K562 (cell line): ENCODE results near the gene COX6B1. TPM values are rescaled to one million over a fixed set of nuclear protein-coding genes. Genes with fewer than 3 reads are reported as not detected.
A peak's percentile ranks its signal among the peaks of the same experiment; 100 is the strongest.

Experiments
- ARNT ChIP-seq, 2 experiments: fragments of 450-650 bp; IDR thresholded peaks; 2 replicates each; pipeline ENCODE4 v1.6.1; 2016; ENCODE audit warnings: mild to moderate bottlenecking in 1 of 2
- CHD4 ChIP-seq: fragments of 200-600 bp; sonication (generic); IDR thresholded peaks from 3 replicates; pipeline ENCODE4 v1.6.1; 2012; ENCODE audit warnings: low read depth, mild to moderate bottlenecking, mixed read lengths, low read length, inconsistent platforms; ENCODE audit not compliant: insufficient read depth, insufficient replicate concordance, poor library complexity, severe bottlenecking
- EP300 ChIP-seq: IDR thresholded peaks from 2 replicates; pipeline ENCODE4 v1.6.1; 2012; ENCODE audit warnings: low read length, improper control_type of control experiment
- IFI16 ChIP-seq: fragments of 250-450 bp; sonication (Bioruptor Pico); IDR thresholded peaks from 2 replicates; pipeline ENCODE4 v2.1.2; 2022; ENCODE audit warnings: mild to moderate bottlenecking, inconsistent platforms
- MAZ ChIP-seq, 2 experiments: fragments of 450-650 bp in 1 of 2; sonication (generic) in 1 of 2; formaldehyde crosslinking; IDR thresholded peaks in 1 of 2; conservative IDR thresholded peaks in 1 of 2; 2 replicates each; pipeline versions ENCODE4 v1.4.0 to v1.5.0; 2020; ENCODE audit warnings: mild to moderate bottlenecking in 1 of 2, missing genetic modification reagents in 1 of 2
- MCM3 ChIP-seq: fragments of 450-650 bp; IDR thresholded peaks from 2 replicates; pipeline ENCODE4 v1.6.1; 2016
- NCOA4 ChIP-seq: fragments of 450-650 bp; IDR thresholded peaks from 2 replicates; pipeline ENCODE4 v1.6.1; 2018; ENCODE audit warnings: mild to moderate bottlenecking; ENCODE audit not compliant: partially characterized antibody
- NCOA6 ChIP-seq: fragments of 450-650 bp; IDR thresholded peaks from 2 replicates; pipeline ENCODE4 v1.6.1; 2017; ENCODE audit warnings: mild to moderate bottlenecking
- NFE2L1 ChIP-seq: fragments of 450-650 bp; IDR thresholded peaks from 2 replicates; pipeline ENCODE4 v1.6.1; 2016; ENCODE audit warnings: missing genetic modification characterization, low read depth, mild to moderate bottlenecking, missing compliant biosample characterization, moderate library complexity, borderline replicate concordance
- PCBP2 ChIP-seq: fragments of 200-400 bp; formaldehyde crosslinking; IDR thresholded peaks from 2 replicates; pipeline ENCODE4 v1.6.1; 2018; ENCODE audit warnings: low read length, low read depth, mild to moderate bottlenecking, moderate library complexity; ENCODE audit not compliant: poor library complexity, severe bottlenecking
- STAT5B ChIP-seq: fragments of 250-450 bp; sonication (Bioruptor Pico); IDR thresholded peaks from 2 replicates; pipeline ENCODE4 v1.8.0; 2021; ENCODE audit warnings: mild to moderate bottlenecking, inconsistent platforms
- TAF7 ChIP-seq: fragments of 450-650 bp; IDR thresholded peaks from 2 replicates; pipeline ENCODE4 v1.6.1; 2016; ENCODE audit warnings: missing genetic modification characterization, missing compliant biosample characterization
- ZNF780A ChIP-seq: fragments of 250-450 bp; sonication (Bioruptor Pico); IDR thresholded peaks from 2 replicates; pipeline ENCODE4 v1.5.0; 2021; ENCODE audit warnings: mild to moderate bottlenecking
- ZZZ3 ChIP-seq: fragments of 450-650 bp; IDR thresholded peaks from 2 replicates; pipeline ENCODE4 v1.6.1; 2016; ENCODE audit warnings: antibody characterized with exemption, mild to moderate bottlenecking, moderate library complexity
- polyA plus RNA-seq, 8 experiments: library from polyadenylated mRNA; depleted of rRNA in 4 of 8; stranded (reverse) in 5 of 8; unstranded in 3 of 8; fragments of >200 nt; fragmentation: Nextera tagmentation in 2 of 8; fragmentation: Illumina TruSeq in 1 of 8; extraction: Ambion mirVana in 2 of 8; extraction: Trizol in 1 of 8; gene quantifications; 2 replicates each; pipeline versions ENCODE4 v1.2.1 to v1.2.3, GENCODE V29; 2011 to 2014; ENCODE audit warnings: inconsistent platforms in 1 of 8, missing spikeins in 1 of 8
- total RNA-seq, 7 experiments: library from RNA; depleted of rRNA in 6 of 7; stranded (reverse); fragments of >200 nt in 6 of 7; fragmentation: Illumina TruSeq in 2 of 7; extraction: Trizol in 2 of 7; gene quantifications; 2 replicates each; pipeline versions ENCODE4 v1.2.1 to v1.2.3, GENCODE V29; 2011 to 2021; ENCODE audit warnings: low replicate concordance in 1 of 7
- TF ChIP-seq, protein P1 (sequence below): IDR thresholded peaks from 2 replicates; pipeline ENCODE4 v1.6.1; 2014; ENCODE audit warnings: antibody characterized with exemption
- TF ChIP-seq, protein P2 (sequence below): fragments of 150-350 bp; conservative IDR thresholded peaks from 2 replicates; pipeline ENCODE4 v1.6.1; 2014; ENCODE audit warnings: low read length
- TF ChIP-seq, protein P3 (sequence below): fragments of 450-650 bp; IDR thresholded peaks from 2 replicates; pipeline ENCODE4 v1.6.1; 2014; ENCODE audit warnings: low read depth, mild to moderate bottlenecking, moderate library complexity, borderline replicate concordance
- TF ChIP-seq, protein P4 (sequence below): fragments of 250-450 bp; sonication (Bioruptor Pico); IDR thresholded peaks from 2 replicates; pipeline ENCODE4 v1.8.0; 2021; ENCODE audit warnings: moderate library complexity, mild to moderate bottlenecking, inconsistent platforms

The COX6B1 gene
- total and polyA plus RNA-seq, 9 of the 15 experiments (the other 6 are each of a cell fraction or from before 2014, with no cell fraction given), result 777 to 2,393 (median 1,219) TPM

DNA sequence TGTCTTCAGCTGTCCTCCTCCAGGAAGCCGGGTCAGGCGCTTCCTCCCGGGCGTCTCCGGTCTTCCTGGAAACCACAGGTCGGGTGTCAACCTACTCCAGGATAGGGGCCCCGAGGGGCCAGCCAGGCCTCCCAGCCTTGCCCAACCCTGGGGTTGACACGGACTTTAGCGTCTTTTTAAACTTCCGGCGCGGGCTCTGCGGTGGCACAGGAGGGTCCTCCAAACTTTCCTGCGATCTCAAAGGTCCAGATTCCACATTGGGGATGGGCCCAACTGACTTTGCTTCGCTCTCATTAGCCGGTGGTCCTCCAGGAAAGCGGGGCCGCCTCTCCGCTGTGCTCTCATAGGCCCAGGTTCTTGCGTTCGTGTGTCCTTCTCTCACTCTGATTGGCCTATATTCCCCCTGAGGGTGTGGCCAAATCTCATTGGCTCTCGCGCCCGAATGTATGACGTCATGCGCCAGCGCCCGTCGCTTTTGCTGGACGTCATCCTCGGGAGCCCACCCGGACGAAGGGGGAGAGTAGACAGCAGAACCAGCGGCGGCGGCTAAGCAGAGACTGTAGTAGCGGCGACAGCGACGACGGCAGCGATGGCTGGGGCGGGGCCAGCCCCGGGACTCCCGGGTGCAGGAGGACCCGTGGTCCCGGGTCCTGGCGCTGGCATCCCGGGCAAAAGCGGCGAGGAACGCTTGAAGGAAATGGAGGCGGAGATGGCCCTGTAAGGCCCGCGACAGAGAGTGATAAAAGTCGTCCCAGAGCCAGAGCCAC lies 19.4 kb upstream of the COX6B1 start, which contains the start of gene RBM42 (continued):
- TF ChIP-seq, protein P1, sequence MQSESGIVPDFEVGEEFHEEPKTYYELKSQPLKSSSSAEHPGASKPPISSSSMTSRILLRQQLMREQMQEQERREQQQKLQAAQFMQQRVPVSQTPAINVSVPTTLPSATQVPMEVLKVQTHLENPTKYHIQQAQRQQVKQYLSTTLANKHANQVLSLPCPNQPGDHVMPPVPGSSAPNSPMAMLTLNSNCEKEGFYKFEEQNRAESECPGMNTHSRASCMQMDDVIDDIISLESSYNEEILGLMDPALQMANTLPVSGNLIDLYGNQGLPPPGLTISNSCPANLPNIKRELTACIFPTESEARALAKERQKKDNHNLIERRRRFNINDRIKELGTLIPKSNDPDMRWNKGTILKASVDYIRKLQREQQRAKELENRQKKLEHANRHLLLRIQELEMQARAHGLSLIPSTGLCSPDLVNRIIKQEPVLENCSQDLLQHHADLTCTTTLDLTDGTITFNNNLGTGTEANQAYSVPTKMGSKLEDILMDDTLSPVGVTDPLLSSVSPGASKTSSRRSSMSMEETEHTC, result no peak
- TF ChIP-seq MCM3 (no peak), MAZ (CRISPR knock-in tag; conservative IDR thresholded peaks at IDR 0.05 in 1 of 2, IDR thresholded peaks at IDR 0.05 in 1 of 2) (peak; percentile 47 to 76), NCOA6 (no peak), EP300 (0 out of 2 replicates have a peak, but pooled peaks have one; percentile 12), NFE2L1 (tag) (no peak), NCOA4 (no peak), ARNT (IDR thresholded peaks at IDR 0.05) (no peak; a peak in 1 of 4 replicates), TAF7 (tag) (no peak), ZZZ3 (peak; percentile 73), STAT5B (CRISPR knock-in tag) (no peak), PCBP2 (no peak), IFI16 (CRISPR knock-in tag) (no peak), CHD4 (no peak), ZNF780A (no peak)
- TF ChIP-seq, protein P2, sequence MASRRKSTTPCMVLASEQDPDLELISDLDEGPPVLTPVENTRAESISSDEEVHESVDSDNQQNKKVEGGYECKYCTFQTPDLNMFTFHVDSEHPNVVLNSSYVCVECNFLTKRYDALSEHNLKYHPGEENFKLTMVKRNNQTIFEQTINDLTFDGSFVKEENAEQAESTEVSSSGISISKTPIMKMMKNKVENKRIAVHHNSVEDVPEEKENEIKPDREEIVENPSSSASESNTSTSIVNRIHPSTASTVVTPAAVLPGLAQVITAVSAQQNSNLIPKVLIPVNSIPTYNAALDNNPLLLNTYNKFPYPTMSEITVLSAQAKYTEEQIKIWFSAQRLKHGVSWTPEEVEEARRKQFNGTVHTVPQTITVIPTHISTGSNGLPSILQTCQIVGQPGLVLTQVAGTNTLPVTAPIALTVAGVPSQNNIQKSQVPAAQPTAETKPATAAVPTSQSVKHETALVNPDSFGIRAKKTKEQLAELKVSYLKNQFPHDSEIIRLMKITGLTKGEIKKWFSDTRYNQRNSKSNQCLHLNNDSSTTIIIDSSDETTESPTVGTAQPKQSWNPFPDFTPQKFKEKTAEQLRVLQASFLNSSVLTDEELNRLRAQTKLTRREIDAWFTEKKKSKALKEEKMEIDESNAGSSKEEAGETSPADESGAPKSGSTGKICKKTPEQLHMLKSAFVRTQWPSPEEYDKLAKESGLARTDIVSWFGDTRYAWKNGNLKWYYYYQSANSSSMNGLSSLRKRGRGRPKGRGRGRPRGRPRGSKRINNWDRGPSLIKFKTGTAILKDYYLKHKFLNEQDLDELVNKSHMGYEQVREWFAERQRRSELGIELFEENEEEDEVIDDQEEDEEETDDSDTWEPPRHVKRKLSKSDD, result peak; percentile 89
- TF ChIP-seq, protein P3, sequence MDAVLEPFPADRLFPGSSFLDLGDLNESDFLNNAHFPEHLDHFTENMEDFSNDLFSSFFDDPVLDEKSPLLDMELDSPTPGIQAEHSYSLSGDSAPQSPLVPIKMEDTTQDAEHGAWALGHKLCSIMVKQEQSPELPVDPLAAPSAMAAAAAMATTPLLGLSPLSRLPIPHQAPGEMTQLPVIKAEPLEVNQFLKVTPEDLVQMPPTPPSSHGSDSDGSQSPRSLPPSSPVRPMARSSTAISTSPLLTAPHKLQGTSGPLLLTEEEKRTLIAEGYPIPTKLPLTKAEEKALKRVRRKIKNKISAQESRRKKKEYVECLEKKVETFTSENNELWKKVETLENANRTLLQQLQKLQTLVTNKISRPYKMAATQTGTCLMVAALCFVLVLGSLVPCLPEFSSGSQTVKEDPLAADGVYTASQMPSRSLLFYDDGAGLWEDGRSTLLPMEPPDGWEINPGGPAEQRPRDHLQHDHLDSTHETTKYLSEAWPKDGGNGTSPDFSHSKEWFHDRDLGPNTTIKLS, result peak; percentile 66; the same call in 1 of the 2 replicates
- TF ChIP-seq, protein P4, sequence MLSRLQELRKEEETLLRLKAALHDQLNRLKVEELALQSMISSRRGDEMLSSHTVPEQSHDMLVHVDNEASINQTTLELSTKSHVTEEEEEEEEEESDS (CRISPR knock-in tag), result no peak
